ENCODE results near the gene UGT1A8.

DNA sequence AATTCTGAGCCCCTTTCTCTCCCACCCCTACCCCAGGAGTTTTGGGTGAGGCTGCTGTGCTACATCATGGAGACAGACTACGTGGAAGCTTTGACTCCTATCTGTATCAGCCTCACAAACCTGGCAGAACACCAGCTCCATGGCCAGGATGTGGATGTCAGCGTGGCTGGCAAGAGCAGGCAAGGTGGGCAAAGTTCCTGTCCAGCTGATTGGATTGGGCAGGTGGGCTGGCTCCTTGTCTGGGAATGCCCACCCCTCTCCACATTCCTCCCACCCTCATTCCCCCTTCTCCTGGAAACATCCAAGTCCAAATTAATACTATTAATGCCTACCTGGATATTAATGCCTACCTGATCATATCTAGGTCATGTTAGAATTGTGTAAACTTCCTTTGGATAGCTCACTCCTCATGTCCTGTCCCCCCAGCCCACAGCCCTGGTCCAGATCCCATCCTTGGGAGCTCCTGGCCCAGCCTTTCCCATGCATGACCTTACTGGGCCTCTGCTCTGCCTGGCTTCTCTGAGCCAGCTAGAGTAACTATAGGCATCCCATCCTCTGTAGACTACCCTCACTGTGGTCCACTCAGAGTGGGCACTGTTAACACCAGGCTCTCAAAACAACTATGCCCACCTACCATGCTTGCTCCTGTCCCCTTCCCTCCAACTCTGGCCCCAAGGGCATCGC lies 184.8 kb downstream of the UGT1A8 start:
- TF ChIP-seq FOXK2 (IDR thresholded peaks at IDR 0.05) (no peak), SP1 (IDR thresholded peaks at IDR 0.05) (no peak), BHLHE40 (IDR thresholded peaks at IDR 0.05; ENCODE audit: borderline replicate concordance) (no peak), HDGF (IDR thresholded peaks at IDR 0.05; ENCODE audit: borderline replicate concordance) (no peak)
